ENCODE measurements around the gene SUSD3. TPM values are rescaled to one million over a fixed set of nuclear protein-coding genes. Genes with fewer than 3 reads are reported as not detected.
A peak's percentile ranks its signal among the peaks of the same experiment; 100 is the strongest.

SUSD3 gene
- total RNA-seq, 1 donor from 2014 or later, result 0.96 TPM

DNA sequence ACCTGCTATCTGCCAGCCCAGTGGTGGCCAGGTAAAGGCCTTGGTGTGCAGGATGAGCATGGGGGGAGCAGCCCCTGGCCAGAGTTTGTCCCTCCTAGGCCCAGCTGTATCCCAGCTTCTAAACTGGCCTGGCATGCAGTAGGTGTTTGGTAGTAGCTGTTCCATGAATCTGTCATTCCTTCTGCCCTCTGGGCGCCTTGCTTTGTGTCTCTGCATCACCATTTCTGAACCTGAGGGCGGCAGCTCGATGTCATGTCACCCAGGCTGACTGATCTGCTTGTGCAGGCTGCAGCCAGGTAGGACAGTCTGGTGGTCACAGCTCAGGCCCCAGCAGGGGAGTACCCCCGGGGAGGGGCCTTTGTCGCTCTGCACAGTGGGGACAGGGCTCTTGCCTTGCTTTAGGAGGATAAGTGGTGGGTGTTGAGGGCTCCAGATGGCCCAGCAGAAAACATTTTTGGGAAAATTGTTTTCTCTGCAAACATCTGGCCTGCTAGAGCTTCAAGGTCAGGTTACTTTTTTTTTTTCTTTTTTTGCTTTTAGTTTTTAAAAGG is 4.6 kb upstream of the SUSD3 start:
- ATAC-seq, result no peak

GRCh38 chr9:93054758-93055704 is 3.5 kb upstream of the SUSD3 start:
- no peak for ATAC-seq

- no peak for ATAC-seq
Measured at GRCh38 chr9:93057042-93057702, 1.3 kb upstream of the SUSD3 start.

- peak; percentile 7 for ATAC-seq
Measured at GRCh38 chr9:93057703-93058354, 672 bp upstream of the SUSD3 start.

DNA sequence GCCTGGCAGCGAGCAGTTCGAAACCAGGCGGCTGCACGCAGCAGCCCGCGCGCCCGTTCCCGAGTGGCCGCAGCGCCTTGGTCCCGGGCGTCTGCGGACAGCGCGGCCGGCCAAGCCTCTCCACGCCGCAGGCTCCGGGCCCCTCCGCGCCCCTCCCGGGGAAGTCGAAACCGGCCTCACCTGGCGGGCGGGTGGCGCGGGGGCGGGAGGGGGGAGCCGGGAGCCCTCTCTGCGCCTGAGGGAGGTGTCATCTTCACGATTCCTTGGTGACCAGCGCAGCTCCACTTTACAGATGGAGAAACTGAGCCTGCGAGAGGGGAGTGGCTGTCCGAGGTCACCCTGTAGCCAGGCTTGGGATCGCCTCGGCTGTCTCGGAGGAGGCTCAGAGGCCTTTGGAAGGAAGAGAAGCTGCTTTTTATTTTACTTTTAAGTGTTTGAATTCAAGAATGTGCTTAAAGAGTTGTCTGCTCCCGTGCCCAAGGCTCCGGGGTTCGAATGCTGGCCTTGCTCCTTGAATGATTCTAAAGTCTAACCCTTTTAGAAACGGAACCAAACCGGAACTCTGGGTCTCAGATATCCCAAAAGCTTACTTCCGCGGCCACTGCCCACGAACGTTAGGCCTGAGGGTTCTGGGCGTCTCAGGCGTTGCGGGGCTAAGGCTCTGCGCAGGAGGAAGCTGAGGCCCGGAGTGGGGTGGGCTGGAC is 662 bp downstream of the SUSD3 start:
- ATAC-seq, result peak; percentile 14

- ATAC-seq, result no peak
Measured at GRCh38 chr9:93059715-93060578, 1.4 kb downstream of the SUSD3 start.

- ATAC-seq, result no peak
Measured at GRCh38 chr9:93060746-93061259, 2.3 kb downstream of the SUSD3 start.

- ATAC-seq, result no peak
Measured at GRCh38 chr9:93061260-93061751, 2.8 kb downstream of the SUSD3 start.

DNA sequence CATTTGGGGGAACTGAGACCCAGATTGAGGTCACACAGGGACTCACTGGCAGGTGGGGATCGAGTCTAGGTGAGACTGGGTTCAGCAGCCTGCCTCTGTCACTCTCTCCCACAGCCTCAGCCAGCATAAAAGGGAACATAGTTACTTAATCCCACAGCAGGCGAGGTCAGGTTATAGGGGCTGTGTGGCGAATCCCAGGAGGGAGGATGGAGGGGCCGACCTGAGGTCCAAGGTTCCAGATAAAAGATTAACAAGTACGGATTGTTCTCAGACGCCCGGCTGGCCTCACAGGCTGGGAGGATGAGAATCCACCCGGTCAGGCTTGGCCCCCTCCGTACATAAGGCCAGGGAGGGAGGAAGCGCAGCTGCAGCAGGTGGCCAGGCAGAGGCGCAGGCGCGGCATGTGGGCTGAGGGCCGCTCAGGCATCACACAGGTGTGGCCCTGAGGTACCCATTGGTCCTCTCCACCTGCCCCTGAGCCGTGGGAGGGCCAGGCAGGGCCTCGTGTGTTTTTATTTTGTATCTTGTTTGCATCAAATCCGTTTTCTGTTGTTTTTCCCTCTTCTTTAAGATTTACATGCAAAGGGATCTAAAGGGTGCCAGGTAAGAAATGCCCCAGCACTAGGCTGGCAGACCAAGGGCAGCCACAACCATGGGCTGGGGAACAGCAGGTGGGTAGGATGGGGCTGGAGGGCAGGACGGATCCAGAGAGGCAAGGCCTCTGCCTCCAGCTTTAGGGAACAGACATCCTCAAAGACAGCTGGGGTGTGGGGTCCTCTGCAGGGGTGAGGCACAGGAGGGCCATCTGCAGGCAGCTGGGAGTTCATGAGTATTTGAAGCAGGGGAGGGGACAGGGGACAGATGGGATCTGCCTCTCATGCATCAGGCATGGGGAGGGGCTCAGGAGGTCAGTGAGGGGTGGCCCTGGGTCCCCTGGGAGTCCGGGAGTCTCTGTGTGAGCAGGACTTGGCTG is 3.6 kb downstream of the SUSD3 start:
- ATAC-seq, result peak; percentile 39

DNA sequence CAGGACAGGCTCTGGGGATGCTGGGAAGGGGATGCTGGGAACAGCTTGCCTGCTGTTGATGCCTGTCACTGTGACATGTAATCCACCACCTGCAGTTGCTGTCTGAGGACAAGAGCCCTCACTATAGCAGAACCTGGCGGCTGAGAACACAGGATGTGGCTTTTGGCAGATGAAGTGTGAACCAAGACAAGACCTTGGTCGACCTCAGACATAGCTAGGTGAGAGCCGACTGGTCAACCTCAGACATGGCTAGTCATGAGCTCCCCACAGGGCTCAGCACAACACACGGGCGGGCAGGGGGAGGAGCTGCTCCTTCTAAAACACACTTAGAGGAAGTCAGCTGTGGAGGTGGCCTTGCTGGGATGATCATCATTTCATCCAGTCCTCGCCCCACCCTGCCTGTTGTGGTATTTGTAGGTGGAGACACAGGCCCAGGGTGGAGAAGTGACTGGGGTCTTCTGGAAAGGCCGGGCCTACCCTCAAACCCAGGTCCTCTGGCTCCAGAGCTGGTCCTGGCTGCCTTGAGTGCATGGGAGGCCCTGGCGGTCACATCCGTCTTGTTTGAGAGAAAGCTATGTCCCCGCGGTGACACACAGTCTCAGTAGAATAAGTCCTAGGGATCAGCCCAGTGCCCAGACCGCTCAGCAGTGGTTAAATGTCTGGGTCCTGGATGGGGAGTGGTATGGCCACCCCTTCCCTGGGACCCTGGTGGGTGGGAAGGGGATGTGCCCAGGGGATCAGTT is 6.1 kb downstream of the SUSD3 start:
- ATAC-seq, result peak; percentile 72

- ATAC-seq, result no peak
Measured at GRCh38 chr9:93065135-93065720, 6.7 kb downstream of the SUSD3 start.

DNA sequence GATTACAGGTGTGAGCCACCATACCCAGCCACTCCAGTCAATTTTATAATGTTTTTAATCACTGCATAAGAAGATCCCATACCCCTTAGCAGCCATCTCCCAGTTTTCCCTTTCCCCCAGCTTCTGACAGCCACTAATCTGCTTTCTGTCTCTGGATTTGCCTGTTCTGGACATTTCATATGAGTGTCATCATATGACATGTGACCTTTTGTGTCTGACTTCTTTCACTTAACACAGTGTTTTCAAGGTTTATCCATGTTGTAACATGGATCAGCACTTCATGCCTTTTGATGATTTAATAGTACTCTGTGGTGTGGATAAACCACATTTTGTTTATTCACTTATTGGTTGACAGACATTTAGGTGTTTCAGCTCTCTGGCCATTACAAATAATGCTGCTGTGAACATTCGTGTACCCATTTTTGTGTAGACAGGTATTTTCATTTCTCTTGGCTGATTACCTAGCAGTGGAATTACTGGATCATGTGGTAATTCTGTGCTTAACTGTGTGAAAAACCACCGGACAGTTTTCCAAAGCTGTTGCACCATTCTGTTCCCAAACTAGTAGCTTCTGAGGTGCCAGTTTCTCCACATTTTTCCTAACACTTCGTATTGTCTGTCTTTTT is 8.6 kb downstream of the SUSD3 start:
- no peak for ATAC-seq

GRCh38 chr9:93068956-93069355 is 10.5 kb downstream of the SUSD3 start:
- ATAC-seq, result no peak

- ATAC-seq, result peak; percentile 44
Measured at GRCh38 chr9:93071464-93071863, 13.0 kb downstream of the SUSD3 start.

GRCh38 chr9:93072383-93072795 is 13.9 kb downstream of the SUSD3 start:
- ATAC-seq, result peak; percentile 15

DNA sequence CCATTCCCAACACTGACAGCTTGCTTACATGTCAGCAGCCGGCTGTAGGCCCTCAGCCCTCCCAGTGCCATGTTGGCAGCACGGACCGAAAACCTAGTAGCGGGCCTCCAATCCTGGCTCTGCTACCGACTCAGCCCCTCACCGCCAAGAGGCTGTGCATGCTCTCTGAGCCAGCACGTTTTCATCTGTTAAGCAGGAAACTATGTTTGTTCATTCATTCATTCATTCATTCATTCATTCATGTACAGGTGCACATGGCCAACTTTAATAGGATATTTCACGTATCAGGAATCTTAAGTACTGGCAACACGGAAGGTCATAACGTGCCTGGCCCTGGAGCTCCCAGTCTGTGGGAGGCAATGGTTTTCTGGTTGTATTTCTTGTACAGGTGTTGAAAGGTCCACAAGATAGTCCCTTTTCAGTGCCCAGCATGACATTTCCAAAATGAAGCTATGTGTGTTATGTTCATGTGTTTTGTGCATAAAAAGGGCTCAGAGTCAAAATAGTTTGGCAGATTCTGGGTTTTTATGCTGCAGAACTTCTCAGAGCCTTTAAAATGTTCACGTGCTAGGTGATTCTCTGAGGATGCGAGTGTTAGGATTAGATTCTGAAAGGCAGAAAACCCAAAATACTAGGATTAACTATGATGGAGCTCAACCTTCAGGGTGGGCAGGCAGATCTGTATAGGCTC is 17.7 kb downstream of the SUSD3 start:
- no peak for ATAC-seq

DNA sequence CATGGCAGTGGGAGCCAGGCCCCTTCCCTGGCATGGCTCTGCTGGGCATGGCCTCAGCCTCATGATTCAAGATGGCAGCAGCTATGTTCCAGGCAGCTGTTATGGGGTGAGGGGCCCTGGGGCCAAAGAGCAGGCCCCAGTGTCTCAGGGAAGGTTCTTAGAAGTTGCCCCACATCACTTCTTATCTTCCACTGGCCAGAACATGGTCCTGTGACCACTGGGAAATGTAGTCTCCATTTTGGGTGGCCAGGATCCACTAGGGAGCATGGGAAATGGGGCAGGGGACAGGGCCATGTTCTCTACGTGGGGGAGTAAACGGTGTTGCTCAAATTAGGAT is 18.3 kb downstream of the SUSD3 start:
- ATAC-seq, result no peak

DNA sequence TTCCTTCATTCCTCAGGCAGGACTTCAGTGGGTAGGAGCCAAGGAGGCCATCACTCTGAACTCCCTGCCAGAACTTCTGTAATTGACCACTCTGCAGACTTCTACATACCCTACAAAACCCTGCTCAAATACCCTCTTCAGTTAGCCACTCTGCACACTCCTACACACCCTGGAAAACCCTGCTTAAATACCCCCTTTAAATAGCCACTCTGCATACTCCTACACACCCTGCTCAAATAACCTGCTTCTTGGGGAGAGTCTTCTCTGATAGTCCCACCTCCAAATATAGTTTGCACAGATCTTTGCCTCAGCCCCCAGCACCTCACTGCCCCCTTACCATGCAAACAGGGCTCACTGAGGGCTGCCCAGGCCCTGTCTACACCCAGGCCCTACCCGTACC is 18.9 kb downstream of the SUSD3 start:
- ATAC-seq, result peak; percentile 19
